Pancreas (tissue), 10 donors: ENCODE data around the gene PIAS2. TPM values are rescaled to one million over a fixed set of nuclear protein-coding genes. Genes with fewer than 3 reads are reported as not detected.

Source experiments
- ATAC-seq, 4 donors: fragments of 200-7000 bp; cut with Tn5 transposase; one replicate each; pipeline versions ENCODE4 v1.8.0 to v1.9.1; 2020; ENCODE audit warnings: mild to moderate bottlenecking in 4 of 4, moderate library complexity in 4 of 4
- DNase-seq, 6 donors: peaks; one replicate each; pipeline ENCODE4 v3.0.0-alpha.2; 2020
- FAIRE-seq: peaks from 2 replicates; lab custom pipeline; 2012; peaks lifted over from hg19 to GRCh38; lab: Jason Lieb, UNC
- H3K27ac ChIP-seq, 4 donors: fragments of 200-600 bp; sonication (generic); 1 replicate in 3 of 4; 2 replicates in 1 of 4; pipeline versions ENCODE4 v1.5.0 to v1.8.0; 2020
- H3K27me3 ChIP-seq, 4 donors: fragments of 200-600 bp; one replicate each; pipeline ENCODE4 v1.8.0; 2021
- H3K36me3 ChIP-seq, 3 donors: fragments of 200-600 bp; sonication (generic) in 1 of 3; one replicate each; pipeline versions ENCODE4 v1.5.0 to v1.8.0; 2020 to 2021
- H3K4me1 ChIP-seq, 3 donors: fragments of 200-600 bp; one replicate each; pipeline ENCODE4 v1.8.0; 2021
- H3K4me3 ChIP-seq, 4 donors: fragments of 200-600 bp; sonication (generic) in 2 of 4; one replicate each; pipeline versions ENCODE4 v1.5.0 to v1.8.0; 2020 to 2021
- H3K9me3 ChIP-seq, 4 donors: fragments of 200-600 bp; one replicate each; pipeline ENCODE4 v1.8.0; 2021
- WGBS, 2 donors: extraction: QIAGEN DNeasy Blood & Tissue Kit; methylation state at CpG; one replicate each; pipeline ENCODE4 v1.1.7; 2013; 5-methylcytosine and 5-hydroxymethylcytosine counted together
- intact Hi-C, 3 donors: fragments of 100-400 bp; cut with DNase I; formaldehyde crosslinking; loops; one replicate each; pipeline versions ENCODE4 v1.11.1 to v1.14.2; 2022
- polyA plus RNA-seq, 2 donors: library from polyadenylated mRNA; stranded (reverse); fragments of 200-250 nt; gene quantifications; one replicate each; pipeline ENCODE4 v1.2.3, GENCODE V29; 2013
- total RNA-seq, 6 donors: library from RNA; stranded (reverse); fragmentation: NEBNext Ultra II Directional in 4 of 6; extraction: Animal tissue kit (Norgen Biotek cat#: 25700) in 4 of 6; gene quantifications; one replicate each; pipeline versions ENCODE4 v1.2.1 to v1.2.4, GENCODE V29; 2021 to 2023
- TF ChIP-seq, protein P1 (sequence below), 4 donors: fragments of 200-600 bp; sonication (generic) in 3 of 4; IDR thresholded peaks; one replicate each; pipeline versions ENCODE4 v1.5.0 to v1.8.0; 2021; ENCODE audit warnings: antibody characterized with exemption in 4 of 4
- donor health status: healthy with polysubstance abuse.
- donor health status: DM: no; HTN: no; CAD: no; lungs with moderate emphysema.
- donor health status: DM: no; HTN: no; CAD: no.
- donor health status: control.
- donor health status: control.
- donor health status: Bipolar disorder and iron deficiency.
- donor health status: DM: yes; HTN: yes; CAD: no.
- donor health status: DM: no; HTN: no; CAD: no.
- donor health status: DM: no; HTN: no; CAD: no.
- donor health status: DM: yes; HTN: yes; CAD: no.

The PIAS2 gene
- total and polyA plus RNA-seq, 8 donors, result 2.8 to 17.6 (median 11.4) TPM

DNA sequence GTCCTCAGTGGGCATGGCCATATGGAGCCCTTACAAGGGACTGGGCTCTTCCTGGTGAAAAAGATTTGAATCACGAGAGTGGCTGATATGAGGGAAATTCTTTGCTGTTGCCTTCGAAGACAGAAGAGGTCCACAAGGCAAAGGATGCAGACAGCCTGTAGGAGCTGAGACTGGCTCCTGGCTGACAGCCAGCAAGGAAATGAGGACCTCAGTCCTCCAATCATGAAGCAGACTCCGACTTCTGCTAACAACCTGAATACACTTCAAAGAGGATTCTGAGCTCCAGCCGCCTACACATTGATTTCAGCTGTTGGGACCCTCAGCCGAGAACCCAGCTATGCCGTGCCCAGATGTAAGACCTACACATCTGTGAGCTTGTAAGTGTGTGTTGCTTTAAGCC is 157.4 kb downstream of the PIAS2 start:
- H3K27me3 ChIP-seq, result peaks cover 0 to 37% (median 11%) of the 10 kb centered on the region in 4 donors
- WGBS, 2 donors, result 51 to 59% methylated on average over 6 of the region's 6 CpGs
- H3K27ac ChIP-seq, result no peak overlapping the region
- intact Hi-C loops, result no loop called here
- DNase-seq (no peak), ATAC-seq (no peak), FAIRE-seq (no peak)
- H3K4me1 ChIP-seq, result no peaks in the 10 kb centered on the region
- H3K36me3 ChIP-seq, result no peaks in the 10 kb centered on the region
- no peak overlapping the region for H3K4me3 ChIP-seq
- no peaks in the 10 kb centered on the region for H3K9me3 ChIP-seq
- TF ChIP-seq, protein P1, sequence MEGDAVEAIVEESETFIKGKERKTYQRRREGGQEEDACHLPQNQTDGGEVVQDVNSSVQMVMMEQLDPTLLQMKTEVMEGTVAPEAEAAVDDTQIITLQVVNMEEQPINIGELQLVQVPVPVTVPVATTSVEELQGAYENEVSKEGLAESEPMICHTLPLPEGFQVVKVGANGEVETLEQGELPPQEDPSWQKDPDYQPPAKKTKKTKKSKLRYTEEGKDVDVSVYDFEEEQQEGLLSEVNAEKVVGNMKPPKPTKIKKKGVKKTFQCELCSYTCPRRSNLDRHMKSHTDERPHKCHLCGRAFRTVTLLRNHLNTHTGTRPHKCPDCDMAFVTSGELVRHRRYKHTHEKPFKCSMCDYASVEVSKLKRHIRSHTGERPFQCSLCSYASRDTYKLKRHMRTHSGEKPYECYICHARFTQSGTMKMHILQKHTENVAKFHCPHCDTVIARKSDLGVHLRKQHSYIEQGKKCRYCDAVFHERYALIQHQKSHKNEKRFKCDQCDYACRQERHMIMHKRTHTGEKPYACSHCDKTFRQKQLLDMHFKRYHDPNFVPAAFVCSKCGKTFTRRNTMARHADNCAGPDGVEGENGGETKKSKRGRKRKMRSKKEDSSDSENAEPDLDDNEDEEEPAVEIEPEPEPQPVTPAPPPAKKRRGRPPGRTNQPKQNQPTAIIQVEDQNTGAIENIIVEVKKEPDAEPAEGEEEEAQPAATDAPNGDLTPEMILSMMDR (IDR thresholded peaks at IDR 0.05), result no peak

DNA sequence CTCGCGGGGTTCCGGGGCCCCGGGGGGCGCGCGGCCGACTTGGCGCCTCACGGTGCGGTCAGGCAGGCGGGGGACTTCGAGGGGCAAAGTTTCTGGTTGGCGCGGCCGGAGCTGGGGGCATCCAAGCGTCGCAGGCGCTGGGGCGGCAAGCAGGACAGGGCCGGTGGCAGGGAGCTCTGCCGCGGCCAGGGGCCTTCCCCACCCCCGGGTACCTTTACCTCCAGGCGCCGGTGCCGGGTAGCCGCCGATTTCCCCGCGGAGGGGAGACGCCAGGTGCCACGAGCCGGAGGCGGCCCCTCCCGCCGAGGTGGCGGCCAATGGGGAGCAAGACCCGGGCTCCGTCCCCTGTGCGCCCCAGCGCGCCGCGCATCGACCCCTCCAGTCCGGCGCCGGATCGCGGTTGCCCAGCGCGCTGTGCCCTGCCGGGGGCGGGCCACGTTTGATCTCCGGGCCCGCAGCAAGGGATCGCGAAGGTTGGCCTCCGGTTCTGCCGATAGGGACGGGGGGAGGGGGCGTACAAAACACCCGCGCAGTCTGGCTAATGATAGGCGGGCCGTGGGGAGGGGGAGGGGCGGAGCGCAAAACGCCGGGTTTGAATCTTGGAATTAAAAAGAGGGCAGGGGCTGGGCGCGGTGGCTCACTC is 160.6 kb downstream of the PIAS2 start, which contains the start of gene ST8SIA5:
TSS of gene ST8SIA5 (minus strand) at position 495 of the 643 bp plus-strand sequence. CDS start 545 bp downstream, outside the sequence.
- H3K9me3 ChIP-seq, result no peaks in the 10 kb centered on the region
- H3K27ac ChIP-seq, result no peak within 1 kb of the TSS
- H3K36me3 ChIP-seq, result no peaks in the 10 kb centered on the region
- no peaks in the 10 kb centered on the region for H3K4me1 ChIP-seq
- intact Hi-C loops, result no loop called here
- peaks cover 0 to 32% (median 11%) of the 10 kb centered on the region in 4 donors for H3K27me3 ChIP-seq
- TF ChIP-seq, protein P1 (IDR thresholded peaks at IDR 0.05), result no peak
- 2 to 3% methylated on average over 64 to 74 of the region's 74 CpGs for WGBS, 2 donors
- DNase-seq, result peak in 1 of 6 donors; percentile 63
- peak within 1 kb of the TSS in 1 of 4 donors; percentile 25 for H3K4me3 ChIP-seq
- ATAC-seq, result peak in 2 of 4 donors; percentile 31 to 33
- FAIRE-seq, result no peak

DNA sequence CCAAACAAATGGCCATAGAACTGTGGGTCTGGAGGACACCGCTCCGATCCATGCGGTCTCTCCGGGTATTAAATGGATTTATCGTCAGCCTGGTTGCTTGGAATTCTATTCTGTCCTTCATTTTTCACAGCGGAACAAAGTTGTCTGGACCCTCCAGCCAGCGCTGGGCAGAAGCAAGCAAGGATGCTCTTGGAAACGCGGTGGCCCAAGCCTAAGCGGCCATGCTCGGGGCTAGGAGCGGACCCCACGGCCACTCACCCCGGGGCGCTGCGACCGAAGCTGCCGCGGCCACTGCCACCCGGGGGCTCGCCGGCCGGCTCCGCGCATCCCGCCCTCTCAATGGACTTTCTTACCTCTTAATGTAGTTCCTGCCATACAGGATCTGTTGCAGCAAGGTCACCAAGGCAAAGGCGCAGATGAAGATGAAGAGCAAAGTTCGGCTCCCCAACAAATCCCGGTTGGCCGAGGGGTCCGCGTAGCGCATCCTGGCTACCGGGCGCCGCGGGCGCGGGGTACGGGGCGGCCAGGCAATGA is 161.2 kb downstream of the PIAS2 start:
- H3K27me3 ChIP-seq, result peaks cover 0 to 32% (median 11%) of the 10 kb centered on the region in 4 donors
- intact Hi-C loops, result no loop called here
- FAIRE-seq (no peak), DNase-seq (no peak), ATAC-seq (no peak)
- no peaks in the 10 kb centered on the region for H3K9me3 ChIP-seq
- no peak overlapping the region for H3K27ac ChIP-seq
- H3K4me3 ChIP-seq, result peak overlapping the region in 1 of 4 donors; percentile 25
- H3K36me3 ChIP-seq, result no peaks in the 10 kb centered on the region
- 3% methylated on average over 41 of the region's 41 CpGs for WGBS, 2 donors
- H3K4me1 ChIP-seq, result no peaks in the 10 kb centered on the region
- TF ChIP-seq, protein P1 (IDR thresholded peaks at IDR 0.05), result no peak

DNA sequence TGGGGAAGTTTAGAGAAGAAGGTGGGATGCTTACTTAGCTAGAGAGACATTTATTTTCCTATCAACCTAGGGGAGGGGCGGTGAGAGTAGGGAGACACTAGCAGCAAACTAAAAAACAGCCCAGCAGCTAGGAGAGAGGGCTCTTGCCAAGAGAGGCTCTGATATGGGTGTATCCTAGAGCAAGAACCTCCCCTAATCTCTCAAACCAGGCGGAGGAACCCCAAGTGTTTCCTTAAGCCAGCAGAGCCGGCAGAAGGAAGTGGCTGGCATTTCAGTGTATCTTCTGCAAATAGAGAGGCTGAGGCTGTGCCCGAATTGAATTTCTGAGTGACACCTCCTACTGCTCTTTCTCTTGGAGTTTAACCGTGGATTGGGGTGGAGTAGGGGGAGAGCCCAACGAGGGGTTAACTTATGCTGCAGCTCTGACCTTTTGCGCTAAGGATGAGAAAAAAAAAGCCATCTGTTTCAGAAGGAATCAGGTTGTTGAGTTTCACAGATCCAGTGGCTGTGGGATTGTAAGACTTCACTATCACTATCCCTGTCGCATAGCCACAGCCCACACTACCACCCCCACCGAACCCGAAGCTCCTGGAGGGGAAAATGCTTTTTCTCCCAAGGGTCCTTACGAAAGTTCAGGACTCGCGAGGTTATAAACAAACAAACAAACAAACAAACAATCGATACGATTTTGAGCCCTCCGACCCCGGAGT is 161.8 kb downstream of the PIAS2 start:
- Histone ChIP-seq H3K27ac (no peak overlapping the region), H3K36me3 (no peaks in the 10 kb centered on the region), H3K4me1 (no peaks in the 10 kb centered on the region), H3K27me3 (peaks cover 0 to 27% (median 11%) of the 10 kb centered on the region in 4 donors), H3K9me3 (no peaks in the 10 kb centered on the region), H3K4me3 (no peak overlapping the region)
- ATAC-seq (no peak), FAIRE-seq (no peak), DNase-seq (no peak)
- intact Hi-C loops, result no loop called here
- 10 to 12% methylated on average over 17 of the region's 17 CpGs for WGBS, 2 donors
- TF ChIP-seq, protein P1 (IDR thresholded peaks at IDR 0.05), result no peak
